Hepatocyte (in vitro differentiated cells): ENCODE results near the gene TEX22.

Experiments used
- CTCF ChIP-seq: fragments of 200-600 bp; sonication (generic); IDR thresholded peaks from 2 replicates; pipeline ENCODE4 v1.5.1; 2016; ENCODE audit warnings: antibody characterized with exemption, mild to moderate bottlenecking; ENCODE audit not compliant: poor library complexity
- EZH2 ChIP-seq: fragments of 200-600 bp; sonication (generic); IDR thresholded peaks from 2 replicates; pipeline ENCODE4 v1.6.1; 2016; ENCODE audit warnings: antibody characterized with exemption, mild to moderate bottlenecking, borderline replicate concordance
- EZH2phosphoT487 ChIP-seq: fragments of 200-600 bp; sonication (generic); IDR thresholded peaks from one replicate; pipeline ENCODE4 v1.6.1; 2018; ENCODE audit warnings: antibody characterized with exemption, mild to moderate bottlenecking, low read depth, moderate library complexity; ENCODE audit not compliant: unreplicated experiment, severe bottlenecking

- no peak for TF ChIP-seq CTCF
- TF ChIP-seq EZH2, result no peak
- no peak for TF ChIP-seq EZH2phosphoT487
These were observed 20.2 kb downstream of the TEX22 start for GRCh38 chr14:105418269-105419194.
